ENCODE results near the gene ETNK1. TPM values are rescaled to one million over a fixed set of nuclear protein-coding genes. Genes with fewer than 3 reads are reported as not detected.

Gene ETNK1
- total RNA-seq, 1 experiment from 2014 or later: 70.1 TPM

GRCh38 chr12:22598141-22598762, 26.7 kb upstream of the ETNK1 start:
- Histone ChIP-seq H4K20me1 (ENCODE audit: control insufficient read depth, insufficient read depth, insufficient read length) (no peaks in the 10 kb centered on the region), H4K91ac (ENCODE audit: insufficient read length, low read depth, low read length) (no peak overlapping the region), H3K4me1 (ENCODE audit: insufficient read depth, low read length) (no peaks in the 10 kb centered on the region), H3K23ac (ENCODE audit: insufficient read length, low read depth, low read length) (no peak overlapping the region), H3K18ac (ENCODE audit: insufficient read length, low read depth, low read length) (no peak overlapping the region), H3T11ph (ENCODE audit: low read length) (no peak overlapping the region), H3K27ac (ENCODE audit: insufficient read length, low read depth, low read length) (no peak overlapping the region), H2BK12ac (ENCODE audit: insufficient read length, low read depth, low read length) (no peak overlapping the region), H4K8ac (replicated peaks; ENCODE audit: insufficient read length, low read depth, low read length) (no peak overlapping the region), H2AK5ac (ENCODE audit: insufficient read length, low read length) (no peak overlapping the region), H2BK20ac (ENCODE audit: low read depth, low read length, poor library complexity, severe bottlenecking) (no peak overlapping the region), H3K56ac (ENCODE audit: insufficient read length, low read depth, low read length) (no peak overlapping the region), H3K4ac (ENCODE audit: low read depth, low read length) (no peak overlapping the region), H4K5ac (ENCODE audit: insufficient read length, low read depth, low read length) (no peak overlapping the region), H3K27me3 (ENCODE audit: insufficient read depth, low read length) (no peaks in the 10 kb centered on the region), H3K14ac (ENCODE audit: insufficient read depth, low read length) (no peak overlapping the region), H3K23me2 (ENCODE audit: insufficient read length, low read depth, low read length, poor library complexity, severe bottlenecking) (no peaks in the 10 kb centered on the region), H3K9ac (ENCODE audit: extremely low read depth, insufficient read length, low read length) (no peak overlapping the region), H2BK15ac (ENCODE audit: low read depth, low read length) (no peak overlapping the region), H3K9me3 (ENCODE audit: control insufficient read depth, low read depth, low read length) (no peaks in the 10 kb centered on the region), H2BK120ac (ENCODE audit: low read depth, low read length, poor library complexity, severe bottlenecking) (no peak overlapping the region), H3K79me1 (ENCODE audit: insufficient read depth, low read depth, low read length, poor library complexity, severe bottlenecking) (no peaks in the 10 kb centered on the region), H3K4me2 (ENCODE audit: insufficient read depth, insufficient read length, low read length) (no peak overlapping the region), H3K79me2 (ENCODE audit: insufficient read depth, low read length) (no peaks in the 10 kb centered on the region), H2AFZ (ENCODE audit: low read length) (no peak overlapping the region), H2BK5ac (ENCODE audit: insufficient read length, low read length) (no peak overlapping the region)
- Mint-ChIP-seq H3K9me3 (no peaks in the 10 kb centered on the region; a peak in 1 of 5 replicates), H3K4me1 (peaks cover 4 to 7% of the 10 kb centered on the region in 2 experiments), H3K27ac (no peak overlapping the region), H3K27me3 (ENCODE audit: low read depth) (no peaks in the 10 kb centered on the region), H3K4me3 (no peak overlapping the region), H3K36me3 (ENCODE audit: insufficient read depth in 1 of 3, low read depth in 3 of 3) (no peaks in the 10 kb centered on the region)
- no peak for DNase-seq
- TF ChIP-seq CTCF (conservative IDR thresholded peaks at IDR 0.05): no peak
- WGBS (ENCODE audit: extremely low coverage, insufficient read length, low lambda C conversion rate): no CpG with 5 or more reads among the region's 2 CpGs
